HG02798 (cell line): ENCODE data around the gene UNC93B1.
"Not testable (repeated sequence)": the region's sequence is repeated elsewhere in the genome, so short reads cannot be mapped to it uniquely, and the experiment has no call there.

ENCODE experiments used
- ATAC-seq: cut with Tn5 transposase; IDR thresholded peaks from one replicate; pipeline ENCODE4 v1.9.1; 2021; ENCODE audit warnings: mild to moderate bottlenecking; ENCODE audit not compliant: unreplicated experiment, poor library complexity

UNC93B1 gene

DNA sequence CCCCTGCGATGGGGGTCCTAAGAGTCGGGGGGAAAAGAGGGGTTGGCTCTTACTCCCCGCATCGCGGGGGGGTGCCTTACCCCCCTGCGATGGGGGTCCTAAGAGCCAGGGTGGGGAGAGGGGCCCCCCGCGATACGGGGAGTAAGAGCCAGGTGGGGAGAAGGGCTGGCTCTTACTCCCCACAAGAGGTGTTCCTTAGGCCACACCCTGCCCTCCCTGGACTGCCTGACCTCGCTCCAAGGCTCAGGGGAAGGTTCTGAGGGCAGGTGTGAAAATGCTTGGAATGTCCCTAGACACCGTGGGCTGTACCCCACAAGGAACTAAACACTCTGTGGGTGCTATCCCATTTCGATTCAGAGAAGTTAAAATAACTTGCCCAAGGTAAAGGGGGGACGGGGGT is 7.8 kb downstream of the UNC93B1 start:
- ATAC-seq, result no peak

GRCh38 chr11:67995579-67995978 is 8.3 kb downstream of the UNC93B1 start:
- ATAC-seq, result not testable (repeated sequence)

DNA sequence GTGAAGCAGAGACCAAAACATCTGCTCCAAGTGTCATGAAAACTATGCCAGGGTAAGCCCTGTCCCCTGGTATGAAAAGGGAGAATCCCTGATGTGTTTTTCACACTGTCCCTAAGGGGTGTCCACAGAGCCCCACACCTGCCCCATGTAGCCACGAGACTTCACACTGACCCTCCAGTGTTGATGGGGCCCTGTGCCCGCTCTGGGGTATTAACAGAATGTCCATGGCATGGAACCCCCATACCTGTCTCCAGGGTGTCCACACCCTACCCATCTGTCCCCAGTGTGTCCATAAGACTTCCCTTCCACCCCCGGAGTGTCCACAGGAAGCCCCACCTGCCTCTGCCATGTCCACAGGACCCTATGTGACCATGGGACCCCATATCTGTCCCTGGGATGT is 8.8 kb downstream of the UNC93B1 start:
- not testable (repeated sequence) for ATAC-seq

DNA sequence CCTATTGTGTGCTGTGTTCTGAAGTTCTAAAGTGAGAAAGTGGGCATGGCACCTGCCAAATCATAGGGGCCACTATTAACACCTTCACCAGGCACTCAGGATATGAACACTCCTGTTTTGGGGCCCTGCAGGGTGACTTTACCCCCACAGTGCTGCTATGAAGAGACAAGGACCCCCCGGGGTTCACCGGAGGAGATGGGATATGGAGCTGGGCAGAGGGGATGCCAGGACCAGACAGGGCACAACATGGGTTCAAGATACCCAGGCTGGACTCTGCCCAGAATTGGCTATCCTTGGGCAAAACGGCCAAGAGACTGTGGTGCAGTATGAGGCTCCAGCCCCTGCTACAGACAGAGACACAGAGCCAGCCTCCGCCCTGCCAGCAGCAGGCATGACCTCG is 9.5 kb downstream of the UNC93B1 start:
- not testable (repeated sequence) for ATAC-seq

- not testable (repeated sequence) for ATAC-seq
These were observed 10.1 kb downstream of the UNC93B1 start for GRCh38 chr11:67993821-67994220.

- ATAC-seq, result not testable (repeated sequence)
These were observed 12.4 kb downstream of the UNC93B1 start for GRCh38 chr11:67991347-67992121.

DNA sequence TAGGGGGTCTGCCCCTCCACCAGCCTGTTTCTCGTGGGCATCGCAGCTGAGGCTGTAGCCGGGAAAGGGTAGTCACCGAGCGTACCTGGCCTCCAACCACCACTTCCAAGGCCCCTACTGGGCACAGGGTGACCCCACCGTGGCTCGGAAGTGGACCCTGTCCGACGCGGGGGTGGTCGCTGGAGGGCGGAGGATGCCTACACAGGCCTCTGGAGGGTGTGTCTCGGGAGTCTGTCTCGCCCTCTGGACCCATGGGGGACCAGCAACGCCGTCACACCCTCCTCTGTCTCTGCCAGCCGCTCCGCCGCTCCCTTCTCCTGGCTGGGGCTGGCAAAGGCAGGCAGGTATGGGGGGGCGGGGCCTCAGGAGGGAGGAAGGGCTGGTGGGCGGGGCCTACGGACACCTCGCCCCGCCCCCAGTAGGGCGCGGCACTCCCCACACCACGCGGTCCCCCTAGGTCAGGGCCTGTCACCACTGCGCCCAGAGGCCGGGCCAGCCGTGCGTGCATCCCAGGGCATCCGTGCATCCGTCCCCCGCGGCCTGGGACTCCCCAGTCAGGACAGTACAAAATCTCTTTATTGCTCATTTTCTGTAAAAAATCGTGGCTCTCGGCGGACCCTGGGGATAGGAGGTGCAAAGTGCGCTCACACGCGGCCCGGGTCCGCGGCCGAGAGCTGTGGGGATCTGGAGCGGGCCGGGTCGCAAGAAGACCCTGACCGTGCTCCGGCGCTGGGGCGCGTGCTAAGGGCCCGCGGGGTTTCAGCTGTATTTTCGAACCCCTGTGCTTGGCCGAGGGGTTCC is 13.2 kb downstream of the UNC93B1 start:
- not testable (repeated sequence) for ATAC-seq

DNA sequence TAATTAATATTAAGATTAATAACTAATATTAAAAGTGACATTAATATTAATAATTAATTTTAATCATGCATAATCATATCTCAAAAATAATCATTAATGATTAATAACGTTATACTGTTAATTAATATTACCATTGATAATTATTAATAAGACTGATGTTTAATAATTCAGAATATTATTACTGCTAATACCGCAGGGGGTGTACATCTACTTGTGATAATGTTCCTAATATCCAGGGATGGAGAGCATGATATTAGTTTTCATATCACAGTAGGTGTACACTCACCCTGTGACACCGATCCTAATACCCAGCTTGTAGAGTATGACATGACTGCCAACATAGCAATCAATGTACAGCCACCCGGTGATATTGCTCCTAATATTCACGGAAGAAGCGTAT is 18.6 kb downstream of the UNC93B1 start:
- ATAC-seq, result not testable (repeated sequence)

GRCh38 chr11:67983951-67984350 is 19.9 kb downstream of the UNC93B1 start:
- no peak for ATAC-seq

- ATAC-seq, result not testable (repeated sequence)
These were observed 21.5 kb downstream of the UNC93B1 start for GRCh38 chr11:67982255-67982857.

DNA sequence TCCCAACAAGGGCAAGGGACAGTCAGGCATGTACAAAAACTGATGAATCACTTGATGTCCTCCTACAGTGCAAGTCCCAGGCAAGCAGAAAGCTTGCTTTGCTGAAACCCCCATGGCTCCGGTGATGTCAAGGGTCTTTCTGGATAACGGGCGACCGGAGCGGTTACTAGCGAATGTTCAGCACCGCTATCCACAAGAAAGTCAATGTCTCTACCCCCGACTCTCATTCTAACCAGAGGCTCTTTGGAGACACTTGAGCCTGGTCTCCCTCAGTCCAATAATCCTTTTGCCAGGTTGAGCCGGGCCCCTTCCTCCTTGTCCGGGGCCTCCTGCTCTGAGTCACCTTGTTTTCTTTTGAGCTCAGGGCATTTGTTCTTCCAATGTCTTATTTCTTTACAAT is 22.7 kb downstream of the UNC93B1 start:
- ATAC-seq, result not testable (repeated sequence)

DNA sequence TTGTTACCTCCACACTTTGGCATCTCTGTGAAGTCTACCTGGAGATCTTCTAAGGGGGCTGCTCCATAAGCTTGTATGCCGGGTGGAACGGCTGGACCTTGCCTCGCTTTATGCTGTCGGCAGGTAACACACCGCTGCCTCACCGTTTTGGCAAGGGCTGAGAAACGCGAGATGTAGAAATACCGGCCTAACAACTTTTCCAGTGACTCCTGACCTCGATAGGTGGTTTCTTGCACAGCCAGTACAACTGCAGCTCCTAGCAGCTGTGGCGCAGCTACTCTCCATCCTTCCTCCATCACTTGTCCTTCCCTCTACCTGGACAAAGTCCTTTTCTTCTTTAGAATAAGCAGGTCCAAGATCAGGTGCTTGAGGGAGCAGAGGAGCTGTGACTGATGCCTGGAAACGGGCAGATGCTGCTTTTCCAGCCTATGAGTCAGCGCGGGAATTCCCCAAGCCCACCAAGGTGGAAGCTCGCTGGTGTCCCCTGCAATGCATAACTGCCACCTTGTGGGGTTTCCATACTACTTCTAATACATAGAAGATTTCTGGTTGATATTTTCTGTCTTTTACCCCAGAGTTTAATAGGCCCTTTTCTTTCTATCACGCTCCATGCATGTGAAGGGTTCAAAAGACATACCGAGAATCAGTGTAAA is 25.0 kb downstream of the UNC93B1 start:
- ATAC-seq, result not testable (repeated sequence)

DNA sequence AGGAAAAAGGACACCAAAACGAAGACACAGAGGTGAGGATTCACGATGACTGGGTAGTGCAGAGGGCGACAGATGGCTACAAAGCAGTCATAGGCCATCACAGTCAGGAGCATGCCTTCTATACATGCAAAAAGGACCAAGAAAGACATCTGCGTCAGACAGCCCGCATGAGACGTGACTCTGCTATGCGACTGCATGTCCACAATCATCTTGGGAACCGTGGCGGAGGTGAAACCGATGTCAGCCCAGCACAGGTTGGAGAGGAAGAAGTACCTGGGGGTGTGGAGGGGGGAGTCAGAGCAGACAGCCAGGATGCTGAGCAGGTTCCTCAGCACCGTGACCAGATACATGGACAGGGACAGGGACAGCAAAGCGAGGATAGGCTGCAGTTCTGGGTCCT is 29.2 kb downstream of the UNC93B1 start:
- ATAC-seq, result not testable (repeated sequence)

DNA sequence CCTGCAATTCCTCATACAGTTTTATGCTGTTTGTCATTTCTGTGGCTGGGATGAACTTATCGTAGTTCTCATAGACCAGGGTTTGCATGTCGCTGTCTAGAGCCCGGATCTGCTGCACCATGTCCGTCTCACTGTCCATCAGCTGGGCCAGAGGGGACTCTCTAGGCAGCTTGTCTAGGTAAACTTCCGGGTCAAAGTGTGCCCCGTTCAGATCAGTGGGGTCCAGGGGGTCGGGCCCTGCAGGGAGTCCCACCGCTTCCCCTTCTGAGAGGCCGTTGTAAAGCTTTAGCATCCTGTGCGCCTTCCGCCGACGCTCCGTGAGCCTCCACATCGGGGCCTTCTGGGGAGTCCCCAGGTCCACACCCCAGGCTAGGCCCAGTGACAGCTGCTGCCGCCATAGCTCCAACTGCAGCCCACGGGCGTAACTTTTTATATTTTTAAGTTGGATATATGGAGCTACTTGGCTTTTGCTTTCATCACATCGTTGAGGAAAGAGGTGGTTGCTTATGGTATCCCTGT is 38.0 kb downstream of the UNC93B1 start:
- ATAC-seq, result not testable (repeated sequence)

DNA sequence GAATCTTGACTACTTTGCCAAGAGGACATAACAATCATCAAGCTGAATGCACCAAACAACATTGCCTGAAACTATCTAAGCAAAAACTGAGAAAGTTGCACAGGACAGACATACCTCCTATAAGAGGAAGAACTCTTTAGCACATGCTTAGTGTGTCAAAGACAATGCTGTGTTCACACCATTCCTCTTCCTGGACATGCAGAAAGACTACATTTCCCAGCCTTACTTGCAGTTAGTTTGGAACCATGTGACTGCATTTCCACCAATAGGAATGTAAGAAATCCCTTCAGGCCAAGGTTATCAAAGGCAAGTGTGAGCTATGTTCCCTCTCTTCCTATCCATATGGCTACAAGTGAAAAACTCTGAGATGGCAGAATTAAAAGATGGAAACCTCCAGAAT is 39.2 kb downstream of the UNC93B1 start:
- ATAC-seq, result not testable (repeated sequence)

- not testable (repeated sequence) for ATAC-seq
These were observed 40.0 kb downstream of the UNC93B1 start for GRCh38 chr11:67963879-67964278.

DNA sequence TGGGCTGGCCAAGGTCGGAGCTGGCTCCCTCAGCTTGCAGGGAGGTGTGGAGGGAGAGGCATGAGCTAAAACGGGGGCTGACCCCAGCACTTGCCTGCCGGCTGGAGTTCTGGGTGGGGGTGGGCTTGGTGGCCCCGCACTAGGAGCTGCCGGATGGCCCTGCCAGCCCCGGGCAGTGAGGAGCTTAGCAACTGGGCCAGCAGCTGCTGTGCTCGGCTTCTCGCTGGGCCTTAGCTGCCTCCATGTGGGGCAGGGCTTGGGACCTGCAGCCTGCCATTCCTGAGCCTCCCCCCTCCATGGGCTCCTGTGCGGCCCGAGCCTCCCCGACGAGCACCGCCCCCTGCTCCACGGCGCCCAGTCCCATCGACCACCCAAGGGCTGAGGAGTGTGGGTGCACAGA is 40.7 kb downstream of the UNC93B1 start:
- not testable (repeated sequence) for ATAC-seq

DNA sequence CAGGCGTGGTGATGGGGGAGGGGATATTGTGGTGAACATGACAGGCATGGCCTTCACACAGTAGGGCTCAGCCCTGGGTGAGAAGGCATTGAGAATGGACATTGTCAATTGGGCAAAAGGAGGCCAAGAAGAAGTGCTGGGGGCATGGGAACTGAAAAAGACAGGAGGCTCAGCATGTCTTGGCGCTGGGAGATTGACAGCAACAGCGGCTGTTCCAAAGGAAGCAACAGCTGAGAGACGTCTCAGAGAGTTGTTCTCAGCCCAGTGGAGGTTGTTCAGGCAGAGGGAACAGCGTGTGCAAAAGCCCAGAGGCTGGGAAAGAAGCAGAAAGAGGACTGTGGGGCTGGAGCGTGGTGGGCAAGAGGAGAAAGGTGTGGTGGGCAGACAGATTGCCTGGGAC is 47.7 kb downstream of the UNC93B1 start:
- ATAC-seq, result not testable (repeated sequence)

- not testable (repeated sequence) for ATAC-seq
These were observed 48.4 kb downstream of the UNC93B1 start for GRCh38 chr11:67955461-67956007.

- not testable (repeated sequence) for ATAC-seq
These were observed 48.9 kb downstream of the UNC93B1 start for GRCh38 chr11:67954971-67955370.
